GM18511 (cell line): ENCODE measurements around the gene SPATA31D1.

Experiments used
- ATAC-seq: cut with Tn5 transposase; IDR thresholded peaks from one replicate; pipeline ENCODE4 v1.9.1; 2021; ENCODE audit warnings: mild to moderate bottlenecking, moderate library complexity; ENCODE audit not compliant: unreplicated experiment

The SPATA31D1 gene

GRCh38 chr9:82020331-82020730, 31.8 kb downstream of the SPATA31D1 start:
- no peak for ATAC-seq

DNA sequence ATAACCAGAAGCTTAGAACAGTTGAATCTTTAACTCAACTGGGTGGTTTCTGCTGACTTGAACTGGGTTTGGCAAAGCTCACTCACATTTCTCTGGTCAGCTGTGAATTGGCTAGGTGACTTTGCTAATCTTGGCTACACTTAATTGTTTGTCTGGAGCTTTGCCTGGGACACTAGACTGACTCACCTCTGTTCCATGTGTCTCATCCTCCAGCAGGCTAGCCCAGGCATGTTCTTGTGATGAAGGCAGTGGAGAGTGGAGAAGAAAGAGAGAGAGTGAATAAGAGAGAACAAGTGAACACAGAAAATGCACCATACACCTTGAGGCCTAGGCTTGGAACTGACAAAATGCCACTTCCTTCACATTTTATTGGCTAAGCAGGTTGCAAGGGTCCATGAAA, 32.6 kb downstream of the SPATA31D1 start:
- ATAC-seq = no peak

GRCh38 chr9:82022121-82022520, 33.5 kb downstream of the SPATA31D1 start:
- ATAC-seq = no peak

- no peak for ATAC-seq
Measured at GRCh38 chr9:82024908-82025307, 36.3 kb downstream of the SPATA31D1 start.

- ATAC-seq = no peak
Measured at GRCh38 chr9:82031538-82032280, 43.1 kb downstream of the SPATA31D1 start.

- ATAC-seq = no peak
Measured at GRCh38 chr9:82034956-82035731, 46.6 kb downstream of the SPATA31D1 start.

GRCh38 chr9:82036086-82036485, 47.5 kb downstream of the SPATA31D1 start:
- no peak for ATAC-seq

- no peak for ATAC-seq
Measured at GRCh38 chr9:82037126-82037525, 48.6 kb downstream of the SPATA31D1 start.

DNA sequence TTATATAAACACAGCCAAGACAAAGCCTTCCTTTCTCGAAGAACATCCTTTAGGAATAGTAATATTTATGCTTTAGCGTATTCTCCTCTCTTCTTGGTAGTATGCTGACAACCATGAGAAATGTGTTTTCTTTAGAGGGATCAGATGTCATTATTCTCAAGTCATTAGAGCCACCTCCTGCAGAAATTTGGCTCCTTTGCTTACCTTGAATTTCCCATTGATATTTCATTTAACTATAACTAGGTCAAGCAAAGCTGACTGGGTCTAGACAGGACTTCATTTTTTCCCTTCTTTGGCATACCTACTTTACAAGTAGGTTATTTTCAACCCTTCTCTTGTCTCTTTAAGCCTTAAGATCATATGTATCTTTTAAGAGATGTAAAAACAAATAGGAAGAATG, 50.3 kb downstream of the SPATA31D1 start:
- ATAC-seq = no peak
